Epithelial cell of alveolus of lung (primary cell): Measurements from ENCODE around the gene TRIL. TPM values are rescaled to one million over a fixed set of nuclear protein-coding genes. Genes with fewer than 3 reads are reported as not detected.

ENCODE experiments used
- total RNA-seq: library from RNA; depleted of rRNA; stranded (reverse); fragments of >200 nt; gene quantifications from 2 replicates; pipeline ENCODE4 v1.2.1, GENCODE V29; 2015

The TRIL gene, protein sequence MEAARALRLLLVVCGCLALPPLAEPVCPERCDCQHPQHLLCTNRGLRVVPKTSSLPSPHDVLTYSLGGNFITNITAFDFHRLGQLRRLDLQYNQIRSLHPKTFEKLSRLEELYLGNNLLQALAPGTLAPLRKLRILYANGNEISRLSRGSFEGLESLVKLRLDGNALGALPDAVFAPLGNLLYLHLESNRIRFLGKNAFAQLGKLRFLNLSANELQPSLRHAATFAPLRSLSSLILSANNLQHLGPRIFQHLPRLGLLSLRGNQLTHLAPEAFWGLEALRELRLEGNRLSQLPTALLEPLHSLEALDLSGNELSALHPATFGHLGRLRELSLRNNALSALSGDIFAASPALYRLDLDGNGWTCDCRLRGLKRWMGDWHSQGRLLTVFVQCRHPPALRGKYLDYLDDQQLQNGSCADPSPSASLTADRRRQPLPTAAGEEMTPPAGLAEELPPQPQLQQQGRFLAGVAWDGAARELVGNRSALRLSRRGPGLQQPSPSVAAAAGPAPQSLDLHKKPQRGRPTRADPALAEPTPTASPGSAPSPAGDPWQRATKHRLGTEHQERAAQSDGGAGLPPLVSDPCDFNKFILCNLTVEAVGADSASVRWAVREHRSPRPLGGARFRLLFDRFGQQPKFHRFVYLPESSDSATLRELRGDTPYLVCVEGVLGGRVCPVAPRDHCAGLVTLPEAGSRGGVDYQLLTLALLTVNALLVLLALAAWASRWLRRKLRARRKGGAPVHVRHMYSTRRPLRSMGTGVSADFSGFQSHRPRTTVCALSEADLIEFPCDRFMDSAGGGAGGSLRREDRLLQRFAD
- 4.1 and 11.4 TPM in 2 replicates for total RNA-seq

DNA sequence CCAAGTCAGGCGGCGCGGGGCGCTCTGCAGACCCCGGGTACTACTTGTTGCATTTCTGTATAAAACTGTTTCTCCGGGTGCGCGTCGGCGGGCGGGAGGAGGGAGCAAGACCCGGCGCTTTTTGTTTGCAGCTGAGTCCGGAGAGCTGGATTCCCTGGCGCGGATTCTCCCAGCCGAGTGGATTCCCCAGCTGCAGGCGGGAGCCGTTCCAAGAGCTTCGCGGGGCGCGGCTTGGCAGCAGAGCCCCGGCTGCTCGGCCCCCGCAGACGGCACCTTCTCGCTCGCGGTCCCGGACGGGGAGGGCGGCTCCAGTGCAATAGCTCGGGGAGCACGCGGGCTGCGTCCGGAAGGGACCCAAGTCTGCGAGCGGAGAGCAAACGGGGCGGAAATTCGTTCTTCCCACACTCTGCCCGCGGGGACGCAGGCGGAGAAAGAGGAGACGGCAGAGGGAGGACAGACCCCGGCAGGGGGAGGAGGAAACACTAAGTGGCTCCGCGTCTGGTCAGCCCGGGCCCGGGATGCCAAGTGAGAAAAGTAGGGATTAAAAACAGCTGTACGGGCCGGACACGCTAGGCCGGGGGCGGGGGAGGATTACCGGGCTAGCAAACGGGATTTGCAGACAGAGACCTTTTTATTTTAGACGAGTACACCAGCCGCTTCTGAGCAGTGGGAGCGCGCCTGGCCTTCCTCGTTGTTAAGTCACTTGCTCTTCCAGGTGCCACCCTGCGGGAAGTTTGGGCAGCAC is at the start of gene TRIL:
TRIL (minus strand) TSS at position 96 of the 745 bp plus-strand sequence. CDS start 284 bp downstream, outside the sequence.

Other genes with a start within 250 kb of the TRIL start
- 1.7 TPM in 1 of 2 replicates, not detected in the other for gene CPVL, start 188.2 kb upstream of the TRIL start, total RNA-seq
- gene CHN2, start 236.4 kb upstream of the TRIL start, total RNA-seq, result 0.40 and 1.3 TPM in 2 replicates